ENCODE measurements around the gene MAML2. TPM values are rescaled to one million over a fixed set of nuclear protein-coding genes. Genes with fewer than 3 reads are reported as not detected.

MAML2 gene
- total RNA-seq, 1 experiment from 2014 or later, result 22.7 TPM

DNA sequence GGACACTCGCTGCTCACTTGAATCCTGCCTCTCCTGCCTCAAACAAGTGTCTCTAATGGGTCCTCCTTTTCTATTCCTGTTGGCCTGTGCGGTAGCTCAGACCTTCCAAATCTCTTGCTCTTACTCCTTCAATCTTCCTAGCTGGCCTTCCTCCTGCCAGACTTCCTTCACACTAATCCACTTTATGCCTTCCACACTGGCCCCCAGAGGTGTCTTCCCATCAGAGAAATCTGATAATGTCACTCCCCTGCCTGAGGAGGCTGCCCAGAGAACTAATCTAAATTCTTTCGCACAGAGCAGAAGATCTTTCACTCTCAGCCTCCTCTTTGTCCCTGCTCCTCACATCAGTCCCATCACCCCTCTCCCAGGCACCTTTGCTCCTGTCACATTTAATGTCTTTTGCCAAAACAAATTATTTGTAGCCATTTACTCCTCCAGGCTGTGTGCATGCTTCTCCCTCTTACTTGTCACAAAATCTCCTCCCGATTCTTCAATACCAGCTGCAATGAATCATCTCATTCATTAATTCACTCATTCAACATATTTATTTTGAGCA is 175.7 kb downstream of the MAML2 start:
- H3K4me3 Mint-ChIP-seq (ENCODE audit: low read depth, unreplicated experiment), result no peak overlapping the region
- intact Hi-C loops (cut with micrococcal nuclease; ENCODE audit: unreplicated experiment), result no loop called here
- H3K9me3 Mint-ChIP-seq (ENCODE audit: low read depth, unreplicated experiment), result no peaks in the 10 kb centered on the region
- BruUV-seq (replicated peaks), result no TSS peak
- H3K27me3 Mint-ChIP-seq (ENCODE audit: unreplicated experiment), result no peaks in the 10 kb centered on the region
- no peak overlapping the region for H3K27ac Mint-ChIP-seq (ENCODE audit: unreplicated experiment)
- H3K36me3 Mint-ChIP-seq (ENCODE audit: insufficient read depth, unreplicated experiment), result no peaks in the 10 kb centered on the region
- peaks cover 32% of the 10 kb centered on the region for H3K4me1 Mint-ChIP-seq (ENCODE audit: low read depth, unreplicated experiment)
- TF ChIP-seq, protein P1, sequence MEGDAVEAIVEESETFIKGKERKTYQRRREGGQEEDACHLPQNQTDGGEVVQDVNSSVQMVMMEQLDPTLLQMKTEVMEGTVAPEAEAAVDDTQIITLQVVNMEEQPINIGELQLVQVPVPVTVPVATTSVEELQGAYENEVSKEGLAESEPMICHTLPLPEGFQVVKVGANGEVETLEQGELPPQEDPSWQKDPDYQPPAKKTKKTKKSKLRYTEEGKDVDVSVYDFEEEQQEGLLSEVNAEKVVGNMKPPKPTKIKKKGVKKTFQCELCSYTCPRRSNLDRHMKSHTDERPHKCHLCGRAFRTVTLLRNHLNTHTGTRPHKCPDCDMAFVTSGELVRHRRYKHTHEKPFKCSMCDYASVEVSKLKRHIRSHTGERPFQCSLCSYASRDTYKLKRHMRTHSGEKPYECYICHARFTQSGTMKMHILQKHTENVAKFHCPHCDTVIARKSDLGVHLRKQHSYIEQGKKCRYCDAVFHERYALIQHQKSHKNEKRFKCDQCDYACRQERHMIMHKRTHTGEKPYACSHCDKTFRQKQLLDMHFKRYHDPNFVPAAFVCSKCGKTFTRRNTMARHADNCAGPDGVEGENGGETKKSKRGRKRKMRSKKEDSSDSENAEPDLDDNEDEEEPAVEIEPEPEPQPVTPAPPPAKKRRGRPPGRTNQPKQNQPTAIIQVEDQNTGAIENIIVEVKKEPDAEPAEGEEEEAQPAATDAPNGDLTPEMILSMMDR (IDR thresholded peaks at IDR 0.05; ENCODE audit: unreplicated experiment), result no peak
- no peak for DNase-seq
- CTCF ChIA-PET, result interaction anchor here (0.5 kb wide), 1 partner anchor 13 kb away, joined by 4 read pairs; no protein-coding TSS in a partner anchor

- CTCF ChIA-PET, result interaction anchor here (0.6 kb wide), 1 partner anchor 314 kb away, joined by 3 read pairs; no protein-coding TSS in a partner anchor
- TF ChIP-seq, protein P1 (IDR thresholded peaks at IDR 0.05; ENCODE audit: unreplicated experiment), result no peak
- no peaks in the 10 kb centered on the region for H3K36me3 Mint-ChIP-seq (ENCODE audit: insufficient read depth, unreplicated experiment)
- no peak for DNase-seq
- H3K4me1 Mint-ChIP-seq (ENCODE audit: low read depth, unreplicated experiment), result peaks cover 23% of the 10 kb centered on the region
- H3K27ac Mint-ChIP-seq (ENCODE audit: unreplicated experiment), result no peak overlapping the region
- H3K27me3 Mint-ChIP-seq (ENCODE audit: unreplicated experiment), result no peaks in the 10 kb centered on the region
- no peaks in the 10 kb centered on the region for H3K9me3 Mint-ChIP-seq (ENCODE audit: low read depth, unreplicated experiment)
- H3K4me3 Mint-ChIP-seq (ENCODE audit: low read depth, unreplicated experiment), result no peak overlapping the region
- intact Hi-C loops (cut with micrococcal nuclease; ENCODE audit: unreplicated experiment), result no loop called here
- BruUV-seq (replicated peaks), result no TSS peak
Observed at GRCh38 chr11:96162816-96163499, 180.0 kb downstream of the MAML2 start.

GRCh38 chr11:96161307-96162089 is 181.5 kb downstream of the MAML2 start:
- H3K4me1 Mint-ChIP-seq (ENCODE audit: low read depth, unreplicated experiment), result peaks cover 16% of the 10 kb centered on the region
- no peaks in the 10 kb centered on the region for H3K9me3 Mint-ChIP-seq (ENCODE audit: low read depth, unreplicated experiment)

DNA sequence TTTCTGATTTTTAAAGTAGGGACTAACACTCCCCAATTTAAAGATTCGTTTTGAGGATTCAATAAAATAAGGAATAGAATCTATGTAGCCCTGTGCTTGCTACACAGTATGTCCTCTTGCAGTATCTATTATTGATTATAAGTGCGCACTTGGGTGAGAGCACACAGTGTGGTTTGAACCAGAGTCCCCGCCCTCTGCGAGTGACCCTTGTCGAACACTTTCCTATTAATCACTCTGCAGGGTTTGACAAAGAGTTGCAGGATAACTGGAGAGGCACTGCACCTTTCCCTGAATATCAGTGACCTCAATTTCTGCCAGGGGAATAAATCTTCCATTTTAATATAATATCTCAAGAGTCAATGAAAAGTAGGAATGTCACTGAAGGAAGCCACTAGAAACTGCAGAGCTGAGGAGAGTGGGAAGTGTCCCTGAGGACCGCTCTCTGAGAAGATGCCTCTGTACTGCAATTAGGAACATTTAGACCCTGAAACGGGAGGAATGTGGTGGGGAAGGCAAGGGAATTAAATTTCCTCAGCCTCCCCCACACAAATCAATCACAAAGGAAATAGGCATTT is 182.2 kb downstream of the MAML2 start:
- BruUV-seq (replicated peaks), result no TSS peak
- no peaks in the 10 kb centered on the region for H3K27me3 Mint-ChIP-seq (ENCODE audit: unreplicated experiment)
- H3K4me1 Mint-ChIP-seq (ENCODE audit: low read depth, unreplicated experiment), result peaks cover 16% of the 10 kb centered on the region
- no peaks in the 10 kb centered on the region for H3K9me3 Mint-ChIP-seq (ENCODE audit: low read depth, unreplicated experiment)
- H3K36me3 Mint-ChIP-seq (ENCODE audit: insufficient read depth, unreplicated experiment), result peaks cover 8% of the 10 kb centered on the region
- no peak for DNase-seq
- H3K27ac Mint-ChIP-seq (ENCODE audit: unreplicated experiment), result no peak overlapping the region
- intact Hi-C loops (cut with micrococcal nuclease; ENCODE audit: unreplicated experiment), result no loop called here
- TF ChIP-seq, protein P1 (IDR thresholded peaks at IDR 0.05; ENCODE audit: unreplicated experiment), result no peak
- CTCF ChIA-PET, result no interaction called here
- no peak overlapping the region for H3K4me3 Mint-ChIP-seq (ENCODE audit: low read depth, unreplicated experiment)

More at GRCh38 chr11:96161307-96162089, 181.5 kb downstream of the MAML2 start:
- TF ChIP-seq, protein P1 (IDR thresholded peaks at IDR 0.05; ENCODE audit: unreplicated experiment), result no peak
- no TSS peak for BruUV-seq (replicated peaks)
- no peak overlapping the region for H3K27ac Mint-ChIP-seq (ENCODE audit: unreplicated experiment)
- no peak for DNase-seq
- H3K27me3 Mint-ChIP-seq (ENCODE audit: unreplicated experiment), result no peaks in the 10 kb centered on the region
- CTCF ChIA-PET, result no interaction called here
- H3K36me3 Mint-ChIP-seq (ENCODE audit: insufficient read depth, unreplicated experiment), result peaks cover under 1% of the 10 kb centered on the region
- H3K4me3 Mint-ChIP-seq (ENCODE audit: low read depth, unreplicated experiment), result no peak overlapping the region
- intact Hi-C loops (cut with micrococcal nuclease; ENCODE audit: unreplicated experiment), result no loop called here

Measured in Calu3 (cell line).